HCT116 (cell line): ENCODE measurements around the gene RALGAPA1. TPM values are rescaled to one million over a fixed set of nuclear protein-coding genes. Genes with fewer than 3 reads are reported as not detected.

ENCODE experiments used
- ATAC-seq: fragments of 200-7000 bp; cut with Tn5 transposase; 2 replicates; pipeline ENCODE4 v1.9.1; 2020; ENCODE audit warnings: mild to moderate bottlenecking, moderate library complexity
- BruUV-seq: library from RNA; stranded (reverse); fragments of 400-500 nt; replicated peaks from 2 replicates; lab custom pipeline; 2021; lab: Mats Ljungman, UMichigan
- CTCF ChIA-PET: fragments of 300-600 bp; sonication (Branson Sonifier 250); formaldehyde crosslinking; loops from one replicate; lab custom pipeline; 2021; ENCODE audit warnings: antibody characterized with exemption; lab: Charles Lee
- POLR2A ChIA-PET: fragments of 300-600, 350-600 bp; sonication (Branson Sonifier 250); formaldehyde crosslinking; loops from one replicate; lab custom pipeline; 2021; ENCODE audit warnings: antibody characterized with exemption; lab: Charles Lee
- RAD21 ChIA-PET, 2 experiments: fragments of 300-600 bp; sonication (Branson Sonifier 250); formaldehyde crosslinking; loops; one replicate each; lab custom pipeline; 2023; ENCODE audit warnings: low total read pairs in 2 of 2; ENCODE audit not compliant: uncharacterized antibody in 2 of 2, unreplicated experiment in 2 of 2, low non-redundant PET in 1 of 2; lab: Charles Lee
- DNase-seq: peaks from one replicate; pipeline ENCODE4 v3.0.0-alpha.2; 2010; ENCODE audit warnings: low read depth, low spot score
- H2AFZ ChIP-seq: fragments of 200-600 bp; shearing (Covaris generic), sonication (generic); 2 replicates; pipeline ENCODE4 v1.6.1; 2017; ENCODE audit warnings: low read depth, mixed run types, mixed read lengths, antibody characterized with exemption, low read length; ENCODE audit not compliant: poor library complexity, severe bottlenecking
- H3K27ac ChIP-seq: 2 replicates; pipeline ENCODE4 v1.5.1; 2012; ENCODE audit warnings: low read depth, low read length
- H3K27me3 ChIP-seq: fragments of 200-600 bp; sonication (generic); 2 replicates; pipeline ENCODE4 v1.6.1; 2016; ENCODE audit warnings: mixed run types, low read length, mixed read lengths; ENCODE audit not compliant: insufficient read depth
- H3K36me3 ChIP-seq, 2 experiments: fragments of 200-500 bp in 1 of 2; fragments of 200-600 bp in 1 of 2; sonication (Bioruptor generic) in 1 of 2; sonication (generic) in 1 of 2; 2 replicates each; pipeline versions ENCODE4 v1.5.1 to v1.6.1; 2014 to 2016; ENCODE audit warnings: low read length in 2 of 2, inconsistent platforms in 1 of 2, mixed read lengths in 1 of 2, mixed run types in 1 of 2; ENCODE audit not compliant: insufficient read depth in 2 of 2, control insufficient read depth in 1 of 2
- H3K4me1 ChIP-seq, 2 experiments: fragments of 200-600 bp in 1 of 2; sonication (generic) in 1 of 2; 2 replicates each; pipeline versions ENCODE4 v1.5.1 to v1.6.1; 2012 to 2017; ENCODE audit warnings: low read length in 2 of 2, inconsistent platforms in 1 of 2, mild to moderate bottlenecking in 1 of 2, mixed read lengths in 1 of 2, mixed run types in 1 of 2, moderate library complexity in 1 of 2; ENCODE audit not compliant: insufficient read depth in 2 of 2, control insufficient read depth in 1 of 2
- H3K4me2 ChIP-seq: fragments of 200-600 bp; sonication (generic); 2 replicates; pipeline ENCODE4 v1.6.1; 2017; ENCODE audit warnings: mixed run types, low read length, mixed read lengths
- H3K4me3 ChIP-seq, 2 experiments: fragments of 200-600 bp in 1 of 2; sonication (generic) in 1 of 2; replicated peaks in 1 of 2; 2 replicates each; pipeline ENCODE4 v1.5.1; 2011 to 2016; ENCODE audit warnings: low read length in 2 of 2, control low read depth in 1 of 2, low read depth in 1 of 2, mild to moderate bottlenecking in 1 of 2, mixed read lengths in 1 of 2, mixed run types in 1 of 2
- H3K79me2 ChIP-seq: fragments of 200-600 bp; sonication (generic); 2 replicates; pipeline ENCODE4 v1.6.1; 2017; ENCODE audit warnings: mild to moderate bottlenecking, mixed run types, low read length, moderate library complexity, mixed read lengths; ENCODE audit not compliant: insufficient read depth
- H3K9ac ChIP-seq: fragments of 200-600 bp; sonication (generic); 2 replicates; pipeline ENCODE4 v1.6.1; 2016; ENCODE audit warnings: low read length, mixed read lengths
- H3K9me2 ChIP-seq: fragments of 200-600 bp; sonication (generic), shearing (Covaris generic); 2 replicates; pipeline ENCODE4 v1.6.1; 2017; ENCODE audit warnings: mixed run types, mild to moderate bottlenecking, moderate library complexity; ENCODE audit not compliant: insufficient read depth
- H3K9me3 ChIP-seq, 2 experiments: fragments of 200-500 bp in 1 of 2; fragments of 200-600 bp in 1 of 2; sonication (Bioruptor generic) in 1 of 2; sonication (generic) in 1 of 2; 2 replicates each; pipeline ENCODE4 v1.6.1; 2014 to 2017; ENCODE audit warnings: low read length in 2 of 2, mixed read lengths in 2 of 2, inconsistent platforms in 1 of 2, low read depth in 1 of 2, mild to moderate bottlenecking in 1 of 2, mixed run types in 1 of 2, moderate library complexity in 1 of 2; ENCODE audit not compliant: control insufficient read depth in 1 of 2, insufficient read depth in 1 of 2
- H4K20me1 ChIP-seq: fragments of 200-600 bp; sonication (generic), shearing (Covaris generic); 2 replicates; pipeline ENCODE4 v1.6.1; 2017; ENCODE audit warnings: mixed run types, mild to moderate bottlenecking, moderate library complexity; ENCODE audit not compliant: insufficient read depth
- ATF3 ChIP-seq: IDR thresholded peaks from 2 replicates; pipeline ENCODE4 v1.6.1; 2012
- EGR1 ChIP-seq: IDR thresholded peaks from 2 replicates; pipeline ENCODE4 v1.6.1; 2012; ENCODE audit warnings: low read depth
- ELF1 ChIP-seq: IDR thresholded peaks from 2 replicates; pipeline ENCODE4 v1.6.1; 2012; ENCODE audit warnings: low read depth, borderline replicate concordance
- EZH2phosphoT487 ChIP-seq: fragments of 200-600 bp; IDR thresholded peaks from 2 replicates; pipeline ENCODE4 v1.6.1; 2018; ENCODE audit warnings: antibody characterized with exemption, borderline replicate concordance
- RAD21 ChIP-seq: IDR thresholded peaks from 2 replicates; pipeline ENCODE4 v1.6.1; 2012; ENCODE audit warnings: low read depth, mild to moderate bottlenecking
- SIN3A ChIP-seq: IDR thresholded peaks from 2 replicates; pipeline ENCODE4 v1.6.1; 2012; ENCODE audit warnings: low read depth
- ZBTB33 ChIP-seq: IDR thresholded peaks from 2 replicates; pipeline ENCODE4 v1.6.1; 2011; ENCODE audit warnings: mild to moderate bottlenecking, low read length, moderate library complexity; ENCODE audit not compliant: insufficient replicate concordance; ENCODE audit errors: extremely low read depth
- ZNF274 ChIP-seq: fragments of 200-500 bp; sonication (Bioruptor generic); IDR thresholded peaks from 2 replicates; pipeline ENCODE4 v1.6.1; 2014; ENCODE audit warnings: mild to moderate bottlenecking, low read depth, low read length, inconsistent platforms
- intact Hi-C: fragments of 100-400 bp; cut with micrococcal nuclease; formaldehyde crosslinking; loops from 2 replicates; pipeline ENCODE4 v1.10.0; 2022
- total RNA-seq: library from RNA; stranded (reverse); gene quantifications from one replicate; pipeline ENCODE4 v1.2.1, GENCODE V29; 2021; ENCODE audit not compliant: unreplicated experiment

The RALGAPA1 gene
- total RNA-seq, 1 experiment from 2014 or later: 29.3 TPM

- CTCF ChIA-PET: interaction anchor here (1.4 kb wide), 1 partner anchor 17 kb away, joined by 3 read pairs; no protein-coding TSS in a partner anchor
Measured at GRCh38 chr14:35632271-35632670, 176.8 kb downstream of the RALGAPA1 start.

More at GRCh38 chr14:35632271-35632670, 176.8 kb downstream of the RALGAPA1 start:
- no peak overlapping the region for H3K27ac ChIP-seq
- TF ChIP-seq ATF3 (no peak), ZBTB33 (no peak), ELF1 (no peak), SIN3A (no peak), ZNF274 (no peak), RAD21 (no peak), EGR1 (no peak), EZH2phosphoT487 (no peak)
- no TSS peak for BruUV-seq
- no peaks in the 10 kb centered on the region for H3K4me1 ChIP-seq
- H3K9me2 ChIP-seq: no peaks in the 10 kb centered on the region
- ATAC-seq (no peak), DNase-seq (no peak)
- RAD21 ChIA-PET: no interaction called here
- H3K9me3 ChIP-seq: no peaks in the 10 kb centered on the region
- no peaks in the 10 kb centered on the region for H3K27me3 ChIP-seq
- POLR2A ChIA-PET: no interaction called here
- intact Hi-C loops: no loop called here
- no peak overlapping the region for H2AFZ ChIP-seq
- no peaks in the 10 kb centered on the region for H4K20me1 ChIP-seq
- no peak overlapping the region for H3K4me2 ChIP-seq
- no peaks in the 10 kb centered on the region for H3K79me2 ChIP-seq
- H3K36me3 ChIP-seq: no peaks in the 10 kb centered on the region; a peak in 2 of 4 replicates
- H3K9ac ChIP-seq: no peak overlapping the region
- H3K4me3 ChIP-seq: no peak overlapping the region
